Measurements from ENCODE around the gene ATP1A4.

- TF ChIP-seq CTCF (IDR thresholded peaks at IDR 0.05): no peak
- no peak for TF ChIP-seq POLR2A (IDR thresholded peaks at IDR 0.05)
Observed at GRCh38 chr1:160211046-160211790, 59.8 kb downstream of the ATP1A4 start.

Data from right lobe of liver (tissue), 4 donors.